GM18499 (cell line): ENCODE measurements around the gene OSBPL10.

Source experiments
- ATAC-seq: cut with Tn5 transposase; IDR thresholded peaks from one replicate; pipeline ENCODE4 v1.9.1; 2021; ENCODE audit warnings: moderate number of reproducible peaks; ENCODE audit not compliant: insufficient read depth, unreplicated experiment

OSBPL10 gene

GRCh38 chr3:31829826-31830426 is 151.1 kb downstream of the OSBPL10 start:
- no peak for ATAC-seq

- no peak for ATAC-seq
Measured at GRCh38 chr3:31829010-31829409, 152.1 kb downstream of the OSBPL10 start.

DNA sequence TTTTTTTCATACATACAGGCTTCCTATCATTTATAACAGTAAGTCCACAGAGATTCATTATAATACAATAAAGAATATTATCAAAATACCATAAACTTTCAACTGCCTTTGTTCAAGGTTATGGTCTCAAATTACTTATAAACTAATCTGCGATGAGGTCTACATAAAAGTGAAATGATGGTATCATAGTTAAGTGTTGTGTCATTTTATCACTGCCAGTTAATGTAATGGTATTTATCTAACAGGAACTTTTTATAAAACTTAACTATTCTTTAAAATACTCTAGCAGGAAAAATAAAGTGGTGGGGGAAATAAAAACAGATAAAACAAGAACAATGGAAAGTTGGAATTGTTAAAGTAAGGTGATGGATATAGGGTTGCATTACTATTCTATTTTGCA is 153.1 kb downstream of the OSBPL10 start:
- ATAC-seq, result no peak

DNA sequence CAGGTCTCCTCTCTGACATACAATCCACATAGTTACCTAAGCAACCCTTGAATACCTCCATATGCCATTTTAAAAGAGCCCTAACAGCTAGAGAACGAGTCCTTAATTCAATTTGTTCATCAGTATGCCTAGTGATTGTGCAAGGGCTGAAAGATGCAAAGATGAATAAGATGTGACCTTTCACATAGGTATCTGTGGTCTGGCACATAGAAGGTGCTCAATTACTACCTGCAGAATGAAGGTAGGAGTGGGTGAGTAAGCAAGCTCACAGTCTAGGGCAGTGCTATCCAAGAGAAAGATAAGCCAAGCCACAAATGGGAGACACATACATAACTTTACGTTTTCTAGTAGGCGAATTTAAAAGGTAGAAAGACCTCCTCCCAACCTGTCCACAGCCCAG is 157.9 kb downstream of the OSBPL10 start:
- no peak for ATAC-seq

- ATAC-seq, result no peak
Measured at GRCh38 chr3:31821118-31821517, 159.9 kb downstream of the OSBPL10 start.

- ATAC-seq, result no peak
Measured at GRCh38 chr3:31819441-31819840, 161.6 kb downstream of the OSBPL10 start.

- no peak for ATAC-seq
Measured at GRCh38 chr3:31817411-31817966, 163.6 kb downstream of the OSBPL10 start.

DNA sequence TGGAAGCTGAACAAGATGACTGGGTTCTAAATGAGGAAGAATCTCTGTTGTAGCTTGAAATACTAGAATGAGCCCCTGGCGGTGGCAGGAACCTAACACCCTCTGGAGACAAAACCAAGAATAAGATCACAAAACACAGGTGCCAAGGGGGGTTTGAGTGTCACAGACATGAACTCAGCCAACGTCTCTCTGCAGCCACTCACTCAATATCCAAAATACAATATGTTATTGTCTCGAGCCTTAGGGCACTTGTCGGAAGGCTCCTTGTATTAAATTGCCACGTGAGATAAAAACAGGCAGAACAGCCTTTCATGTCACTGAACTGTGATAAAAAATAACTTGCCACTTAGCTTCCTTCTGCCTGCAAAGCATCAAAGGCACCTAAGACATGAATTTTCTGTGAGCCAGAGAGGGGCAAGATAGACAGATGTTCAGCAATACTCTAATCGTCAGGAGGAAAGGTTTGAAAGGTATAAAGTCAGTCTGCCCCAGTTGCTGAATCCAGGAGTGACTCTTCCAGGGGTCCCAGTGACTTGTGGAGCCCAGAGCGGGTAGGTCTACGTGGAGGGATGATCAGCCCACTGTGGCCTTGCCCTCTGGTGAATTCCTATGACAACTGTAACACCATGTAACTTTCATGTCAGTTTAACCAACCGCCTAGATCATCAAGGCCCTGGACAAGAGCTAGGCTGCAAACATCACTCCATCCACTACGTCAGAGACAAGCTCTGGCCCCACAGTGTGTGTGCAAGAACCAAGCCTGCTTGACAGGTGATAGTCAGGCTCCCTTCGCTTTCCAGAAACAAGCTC is 165.2 kb downstream of the OSBPL10 start:
- ATAC-seq, result no peak

DNA sequence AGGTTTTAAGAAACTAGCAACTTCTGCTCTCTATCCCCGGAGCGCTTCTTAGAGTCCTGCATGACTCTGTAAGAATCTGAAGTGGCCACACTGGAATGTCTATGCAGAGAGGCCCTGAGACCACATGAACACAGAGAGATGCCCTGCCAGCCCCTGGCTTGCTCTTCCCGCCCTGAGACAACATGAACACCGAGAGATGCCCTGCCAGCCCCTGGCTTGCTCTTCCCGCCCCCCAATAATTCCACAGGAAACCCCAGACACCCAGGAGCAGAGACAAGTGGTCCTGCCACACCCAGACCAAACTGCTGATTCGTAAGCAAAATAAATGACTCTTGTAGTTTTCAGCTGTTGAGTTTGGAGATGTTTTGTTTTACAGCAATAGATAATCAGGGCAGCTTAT is 166.1 kb downstream of the OSBPL10 start:
- no peak for ATAC-seq

GRCh38 chr3:31813686-31814085 is 167.4 kb downstream of the OSBPL10 start:
- ATAC-seq, result no peak

- ATAC-seq, result no peak
Measured at GRCh38 chr3:31813197-31813596, 167.9 kb downstream of the OSBPL10 start.

GRCh38 chr3:31810991-31811433 is 170.1 kb downstream of the OSBPL10 start:
- ATAC-seq, result no peak

GRCh38 chr3:31808143-31808720 is 172.8 kb downstream of the OSBPL10 start:
- ATAC-seq, result no peak

GRCh38 chr3:31804251-31805051 is 176.6 kb downstream of the OSBPL10 start:
- ATAC-seq, result no peak

- ATAC-seq, result no peak
Measured at GRCh38 chr3:31802981-31803740, 177.9 kb downstream of the OSBPL10 start.

DNA sequence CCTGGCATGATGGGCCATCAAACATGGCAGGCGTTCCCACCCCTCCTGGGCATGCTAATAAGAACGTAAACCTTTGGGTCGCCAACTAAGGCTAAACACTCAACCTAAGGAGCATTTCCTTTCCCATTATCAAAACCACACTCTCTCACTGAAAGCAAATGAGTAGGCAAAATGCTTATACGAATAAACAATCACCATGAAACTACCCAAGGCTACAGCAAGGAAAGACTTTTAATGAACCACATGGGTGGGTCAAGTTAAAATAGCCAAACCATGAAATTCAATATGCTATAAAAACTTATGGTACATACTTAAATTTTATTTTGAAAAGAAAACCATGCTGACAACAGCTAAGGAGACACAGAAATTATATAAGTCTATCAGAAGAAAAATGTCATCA is 180.6 kb downstream of the OSBPL10 start:
- no peak for ATAC-seq

- ATAC-seq, result no peak
Measured at GRCh38 chr3:31798840-31799239, 182.2 kb downstream of the OSBPL10 start.

GRCh38 chr3:31793821-31794220 is 187.2 kb downstream of the OSBPL10 start:
- no peak for ATAC-seq

DNA sequence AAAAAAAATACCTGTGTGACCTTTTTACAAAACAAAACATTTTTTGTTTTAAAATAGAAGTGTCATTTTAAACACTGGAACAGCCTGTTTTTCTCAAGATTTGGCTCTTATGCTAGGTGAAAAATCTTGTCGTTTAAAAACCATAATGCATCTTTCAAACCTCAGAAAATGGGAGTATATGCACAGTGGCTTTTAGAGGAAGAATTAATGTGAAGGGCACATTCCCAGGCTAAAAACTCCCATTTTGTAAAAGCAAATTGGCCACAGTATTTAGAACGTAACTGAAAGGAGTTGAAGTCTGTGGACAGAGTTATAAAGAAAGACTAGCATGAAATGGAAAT is 190.0 kb downstream of the OSBPL10 start:
- ATAC-seq, result no peak
